Adipose tissue (tissue), 3 donors: Measurements from ENCODE around the gene GPRC5B. TPM values are rescaled to one million over a fixed set of nuclear protein-coding genes. Genes with fewer than 3 reads are reported as not detected.

ENCODE experiments used
- H3K27ac ChIP-seq: one replicate; pipeline ENCODE4 v1.5.1; 2013; ENCODE audit warnings: low read depth, low read length
- WGBS, 3 donors: extraction: QIAGEN DNeasy Blood & Tissue Kit; methylation state at CpG; one replicate each; pipeline ENCODE4 v1.1.7; 2013; 5-methylcytosine and 5-hydroxymethylcytosine counted together
- polyA plus RNA-seq, 3 donors: library from polyadenylated mRNA; stranded (reverse); fragments of 200-250 nt; gene quantifications; one replicate each; pipeline ENCODE4 v1.2.3, GENCODE V29; 2013
- donor health status: healthy with polysubstance abuse.
- donor health status: Bipolar disorder and iron deficiency.
- donor health status: healthy.

GPRC5B gene
- polyA plus RNA-seq, 3 donors: 17.8 to 29.5 (median 21.0) TPM

GRCh38 chr16:19856120-19856519 is 28.5 kb downstream of the GPRC5B start:
- no peak overlapping the region for H3K27ac ChIP-seq
- 79 to 91% (median 89%) methylated on average over 10 of the region's 10 CpGs for WGBS, 3 donors

GRCh38 chr16:19854543-19854876 is 30.1 kb downstream of the GPRC5B start:
- H3K27ac ChIP-seq: no peak overlapping the region
- 71 to 90% (median 75%) methylated on average over 6 of the region's 6 CpGs for WGBS, 3 donors

GRCh38 chr16:19853742-19854542 is 30.7 kb downstream of the GPRC5B start:
- 67 to 73% (median 71%) methylated on average over 7 of the region's 7 CpGs for WGBS, 3 donors
- H3K27ac ChIP-seq: no peak overlapping the region

GRCh38 chr16:19853132-19853741 is 31.4 kb downstream of the GPRC5B start:
- WGBS, 3 donors: 80 to 84% (median 82%) methylated on average over 8 of the region's 8 CpGs

GRCh38 chr16:19851476-19851875 is 33.2 kb downstream of the GPRC5B start:
- no peak overlapping the region for H3K27ac ChIP-seq
- WGBS, 3 donors: 65 to 88% (median 67%) methylated on average over 7 of the region's 7 CpGs

More at GRCh38 chr16:19853132-19853741, 31.4 kb downstream of the GPRC5B start:
- no peak overlapping the region for H3K27ac ChIP-seq

- no peak overlapping the region for H3K27ac ChIP-seq
- WGBS, 3 donors: 91 to 94% (median 91%) methylated on average over 11 of the region's 11 CpGs
These were observed 34.4 kb downstream of the GPRC5B start for GRCh38 chr16:19850131-19850817.

GRCh38 chr16:19848756-19849155 is 35.9 kb downstream of the GPRC5B start:
- WGBS, 3 donors: 82 to 94% (median 89%) methylated on average over 3 of the region's 3 CpGs
- H3K27ac ChIP-seq: no peak overlapping the region

GRCh38 chr16:19846436-19846835 is 38.2 kb downstream of the GPRC5B start:
- no peak overlapping the region for H3K27ac ChIP-seq
- WGBS, 3 donors: 91 to 95% (median 91%) methylated on average over 5 of the region's 5 CpGs

- H3K27ac ChIP-seq: no peak overlapping the region
- WGBS, 3 donors: 84 to 91% (median 87%) methylated on average over 11 of the region's 11 CpGs
These were observed 39.6 kb downstream of the GPRC5B start for GRCh38 chr16:19844945-19845641.

- 89 to 95% (median 92%) methylated on average over 1 of the region's 1 CpG for WGBS, 3 donors
- no peak overlapping the region for H3K27ac ChIP-seq
These were observed 41.3 kb downstream of the GPRC5B start for GRCh38 chr16:19843371-19843770.

- no peak overlapping the region for H3K27ac ChIP-seq
- 57 to 59% (median 58%) methylated on average over 6 of the region's 6 CpGs for WGBS, 3 donors
These were observed 42.1 kb downstream of the GPRC5B start for GRCh38 chr16:19842426-19843157.

GRCh38 chr16:19841184-19841583 is 43.5 kb downstream of the GPRC5B start:
- H3K27ac ChIP-seq: no peak overlapping the region

GRCh38 chr16:19840524-19841110 is 44.0 kb downstream of the GPRC5B start:
- H3K27ac ChIP-seq: no peak overlapping the region
- 54 to 67% (median 63%) methylated on average over 3 of the region's 3 CpGs for WGBS, 3 donors

More at GRCh38 chr16:19841184-19841583, 43.5 kb downstream of the GPRC5B start:
- 81 to 87% (median 83%) methylated on average over 3 of the region's 3 CpGs for WGBS, 3 donors

- H3K27ac ChIP-seq: no peak overlapping the region
- WGBS, 3 donors: 88 to 89% (median 89%) methylated on average over 13 of the region's 13 CpGs
These were observed 46.5 kb downstream of the GPRC5B start for GRCh38 chr16:19837984-19838707.

GRCh38 chr16:19837331-19837980 is 47.2 kb downstream of the GPRC5B start:
- no peak overlapping the region for H3K27ac ChIP-seq
- 69 to 82% (median 82%) methylated on average over 6 of the region's 6 CpGs for WGBS, 3 donors

- no peak overlapping the region for H3K27ac ChIP-seq
These were observed 48.7 kb downstream of the GPRC5B start for GRCh38 chr16:19835968-19836421.

- no peak overlapping the region for H3K27ac ChIP-seq
- WGBS, 3 donors: 96 to 98% (median 97%) methylated on average over 3 of the region's 3 CpGs
These were observed 49.5 kb downstream of the GPRC5B start for GRCh38 chr16:19835196-19835595.
